SIG-M5 treated with dmso at 0.1 percent for 504 hours (cell line): ENCODE measurements around the gene SRD5A3.

Source experiments
- DNase-seq: peaks from one replicate; lab custom pipeline; 2025; ENCODE audit not compliant: unreplicated experiment; lab: John Stamatoyannopoulos, UW

SRD5A3 gene

DNA sequence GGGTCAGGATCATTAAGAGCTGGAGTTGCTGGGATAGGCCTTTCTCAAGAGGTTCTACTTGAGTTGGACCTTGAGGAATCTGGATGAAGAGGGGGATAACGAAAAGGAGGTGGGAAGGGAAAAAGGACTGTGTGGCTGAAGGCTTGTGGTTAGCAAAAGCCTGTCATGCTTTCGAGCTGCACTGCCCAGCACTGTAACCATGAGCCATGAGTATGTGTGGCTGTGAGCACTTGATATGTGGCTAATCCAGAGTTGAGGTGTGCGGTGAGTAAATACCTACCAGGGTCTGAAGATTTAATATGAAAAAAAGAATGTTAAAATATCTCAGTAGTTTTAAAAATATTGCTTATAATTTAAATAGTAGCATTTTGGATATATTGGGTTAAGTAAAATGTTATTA, 61.1 kb downstream of the SRD5A3 start:
- DNase-seq = no peak

DNA sequence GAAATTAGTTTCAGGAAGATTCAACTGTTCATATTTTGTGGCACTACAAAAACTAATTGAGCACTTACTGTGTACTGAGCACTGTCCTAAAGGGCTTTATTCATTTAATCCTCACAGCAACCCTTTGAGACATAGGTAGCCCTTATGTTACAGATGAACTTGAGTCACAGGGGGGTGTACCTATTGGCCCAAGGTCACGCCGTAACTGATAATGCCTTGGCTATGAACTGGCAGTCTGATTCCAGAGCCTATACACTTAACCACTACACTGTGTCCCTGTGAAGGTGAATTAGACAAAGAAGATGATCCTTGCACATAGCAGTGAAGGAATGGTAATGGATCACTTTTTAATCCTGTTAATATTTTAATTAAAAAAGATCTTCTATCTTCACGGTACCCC, 61.7 kb downstream of the SRD5A3 start:
- no peak for DNase-seq

DNA sequence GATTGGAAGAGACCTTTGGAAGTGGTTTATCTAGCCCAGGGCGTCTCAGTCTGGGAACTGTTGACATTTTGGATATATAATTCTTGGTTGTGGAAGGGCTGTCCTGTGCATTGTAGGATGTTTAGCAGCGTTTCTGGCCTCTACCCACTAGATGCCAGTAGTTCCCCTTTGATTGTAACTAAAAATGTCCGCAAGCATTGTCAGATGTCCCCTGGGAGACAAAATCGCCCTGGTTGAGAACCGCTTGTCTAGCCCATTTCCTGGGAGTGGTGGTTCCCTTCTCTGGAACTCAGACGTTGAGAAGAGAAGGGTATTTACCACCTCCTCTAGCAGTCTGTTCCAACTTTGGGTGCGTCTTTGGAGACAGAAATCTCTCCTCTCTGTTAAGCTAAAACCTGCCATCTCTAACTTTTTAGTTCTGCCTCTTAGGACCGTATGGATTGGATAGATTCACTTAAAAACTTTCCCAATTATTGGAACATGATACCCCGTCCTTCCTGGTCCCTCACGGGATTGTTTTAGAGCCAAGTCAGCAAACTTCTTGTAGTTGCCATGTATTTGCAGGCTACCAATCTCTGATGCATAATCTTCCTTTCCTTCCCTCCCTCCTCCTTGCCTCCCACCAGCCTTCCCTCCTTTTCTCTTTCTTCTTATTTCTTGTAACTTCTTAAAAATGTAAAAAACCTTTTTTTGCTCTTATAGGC, 63.6 kb downstream of the SRD5A3 start:
- no peak for DNase-seq

DNA sequence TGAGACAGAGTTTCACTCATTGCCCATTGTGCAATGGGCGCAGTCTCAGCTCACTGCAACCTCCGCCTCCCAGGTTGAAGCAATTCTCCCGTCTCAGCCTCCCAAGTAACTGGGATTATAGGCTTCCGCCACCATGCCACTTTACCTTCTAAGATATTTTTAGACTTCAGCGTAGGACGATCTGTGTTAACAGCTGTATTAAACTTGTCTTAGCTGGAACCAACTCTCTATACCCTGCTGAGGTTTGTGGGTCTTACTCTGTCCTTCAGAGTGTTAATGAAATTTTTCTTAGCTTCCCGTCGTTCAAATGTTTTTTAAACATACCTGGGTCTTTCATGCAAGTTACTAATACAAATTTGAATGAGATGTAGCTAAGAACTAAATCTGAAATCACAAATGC, 64.4 kb downstream of the SRD5A3 start:
- DNase-seq = no peak

DNA sequence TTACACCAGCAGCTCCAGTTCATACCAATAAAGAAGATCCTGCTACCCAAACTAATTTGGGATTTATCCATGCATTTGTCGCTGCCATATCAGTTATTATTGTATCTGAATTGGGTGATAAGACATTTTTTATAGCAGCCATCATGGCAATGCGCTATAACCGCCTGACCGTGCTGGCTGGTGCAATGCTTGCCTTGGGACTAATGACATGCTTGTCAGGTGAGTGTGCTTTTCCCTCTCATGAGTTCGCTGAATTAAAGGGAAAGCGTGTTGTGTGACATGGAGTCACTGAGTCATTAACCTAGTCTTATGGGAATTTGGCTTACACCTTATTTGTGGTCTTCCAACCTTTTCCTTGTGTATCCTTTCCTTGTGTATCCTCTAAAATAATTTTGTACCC, 65.6 kb downstream of the SRD5A3 start:
- no peak for DNase-seq

DNA sequence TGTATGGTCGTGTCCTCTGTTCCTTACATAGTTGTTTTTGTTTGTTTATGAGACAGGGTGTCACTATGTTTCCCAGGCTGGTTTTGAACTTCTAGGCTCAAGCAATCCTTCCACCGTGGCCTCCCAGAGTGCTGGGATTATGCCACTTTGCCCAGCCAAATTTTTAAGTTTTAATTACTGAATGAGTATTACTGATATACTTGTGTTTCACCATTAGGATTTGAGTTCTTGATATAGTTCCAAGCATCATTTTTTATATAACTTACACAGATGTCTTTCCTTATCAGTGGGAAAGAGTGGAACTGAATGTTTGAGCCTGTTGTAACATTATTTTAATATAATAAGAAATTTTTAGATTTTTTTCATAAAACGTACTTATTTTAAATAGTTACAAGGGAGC, 70.1 kb downstream of the SRD5A3 start:
- no peak for DNase-seq
